HG03045 (cell line): ENCODE measurements around the gene RASSF9.

Experiments
- ATAC-seq: cut with Tn5 transposase; IDR thresholded peaks from one replicate; pipeline ENCODE4 v1.9.1; 2021; ENCODE audit warnings: mild to moderate bottlenecking, moderate library complexity; ENCODE audit not compliant: unreplicated experiment

Gene RASSF9

DNA sequence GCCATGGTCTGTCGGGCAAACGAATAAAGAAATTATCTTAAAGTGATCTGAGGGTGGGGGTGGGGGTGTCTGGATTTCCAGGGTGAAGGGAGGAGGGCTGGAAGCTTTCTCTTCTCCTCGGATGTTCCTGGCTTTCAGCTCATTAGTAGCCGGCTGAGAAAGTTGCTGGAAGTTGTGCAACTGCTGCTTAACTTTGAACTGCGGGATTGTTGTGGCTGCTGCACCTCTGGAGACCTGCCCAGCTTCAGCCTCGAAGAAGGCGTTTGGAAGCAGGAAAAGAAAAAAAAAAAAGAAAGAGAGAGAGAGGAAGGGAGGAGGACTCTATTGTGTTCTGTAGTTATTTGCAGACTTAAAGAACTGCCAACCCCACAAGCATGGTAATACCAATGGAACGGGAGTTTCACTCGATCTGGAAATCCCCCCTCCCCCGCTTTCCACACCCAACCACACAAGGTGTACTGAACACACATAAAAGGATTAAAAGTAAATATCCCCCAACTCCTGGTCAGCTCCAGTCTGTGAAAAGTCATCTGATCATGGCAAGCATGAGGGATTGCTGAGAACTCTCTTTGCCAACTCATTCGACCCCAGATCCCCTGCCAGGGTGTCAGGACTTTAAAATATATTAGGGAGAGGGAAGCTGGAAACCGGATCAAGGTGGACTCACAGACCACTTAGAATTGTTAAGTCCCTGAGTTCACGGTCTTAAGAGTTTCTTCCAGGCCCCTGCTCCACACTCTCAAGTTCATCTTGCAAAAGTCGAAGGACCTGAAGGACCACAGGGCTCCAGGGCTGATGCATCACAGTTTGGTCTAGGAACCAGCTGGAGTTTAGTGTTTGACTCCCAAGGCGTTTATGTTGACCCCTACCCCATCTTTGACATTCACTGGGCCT lies at the start of gene RASSF9:
TSS of gene RASSF9 (minus strand) at position 213 of the 894 bp plus-strand sequence. CDS start at position 5, 208 bp downstream.
- no peak for ATAC-seq

DNA sequence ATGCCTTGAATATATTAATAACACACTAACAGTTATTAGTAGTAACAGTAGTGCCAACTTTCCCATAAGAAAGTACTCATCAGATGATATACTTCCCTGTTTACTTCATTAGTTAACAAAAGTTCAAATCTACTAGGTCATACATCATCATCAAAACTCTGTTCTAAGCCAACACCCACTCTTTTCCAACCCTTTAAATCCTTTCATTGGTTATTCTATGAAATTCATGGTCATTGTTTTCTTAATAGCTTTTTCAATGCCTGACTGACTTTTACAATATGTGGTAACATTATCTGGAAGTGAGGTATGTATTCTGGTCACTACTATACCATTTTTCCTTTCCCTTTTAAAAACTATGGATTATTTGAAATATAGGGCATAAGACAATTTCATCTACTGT lies 47.6 kb upstream of the RASSF9 start:
- ATAC-seq = no peak

GRCh38 chr12:85877459-85877858 lies 41.2 kb upstream of the RASSF9 start:
- ATAC-seq = no peak

DNA sequence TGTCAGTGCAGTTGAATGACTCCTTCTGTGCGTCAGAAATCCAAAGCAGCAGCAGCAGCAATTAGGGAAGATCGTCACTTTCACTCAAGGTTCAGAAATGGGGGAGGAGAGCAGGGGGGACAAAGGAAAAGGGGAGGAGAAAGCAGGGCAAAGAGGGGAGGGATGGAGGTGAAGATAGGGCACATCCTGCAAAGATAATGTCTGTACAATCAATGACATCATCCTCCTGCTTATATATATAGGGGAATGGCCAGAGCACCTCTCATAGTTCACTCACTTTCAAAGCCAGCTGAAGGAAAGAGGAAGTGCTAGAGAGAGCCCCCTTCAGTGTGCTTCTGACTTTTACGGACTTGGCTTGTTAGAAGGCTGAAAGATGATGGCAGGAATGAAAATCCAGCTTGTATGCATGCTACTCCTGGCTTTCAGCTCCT lies 37.8 kb upstream of the RASSF9 start, which contains the start of gene NTS:
TSS of gene NTS (plus strand) at position 265 of the 431 bp plus-strand sequence. CDS start at position 374, 109 bp downstream.
- peak; percentile 62 for ATAC-seq

- ATAC-seq = peak; percentile 69
These were observed 36.4 kb upstream of the RASSF9 start for GRCh38 chr12:85872497-85873091.

DNA sequence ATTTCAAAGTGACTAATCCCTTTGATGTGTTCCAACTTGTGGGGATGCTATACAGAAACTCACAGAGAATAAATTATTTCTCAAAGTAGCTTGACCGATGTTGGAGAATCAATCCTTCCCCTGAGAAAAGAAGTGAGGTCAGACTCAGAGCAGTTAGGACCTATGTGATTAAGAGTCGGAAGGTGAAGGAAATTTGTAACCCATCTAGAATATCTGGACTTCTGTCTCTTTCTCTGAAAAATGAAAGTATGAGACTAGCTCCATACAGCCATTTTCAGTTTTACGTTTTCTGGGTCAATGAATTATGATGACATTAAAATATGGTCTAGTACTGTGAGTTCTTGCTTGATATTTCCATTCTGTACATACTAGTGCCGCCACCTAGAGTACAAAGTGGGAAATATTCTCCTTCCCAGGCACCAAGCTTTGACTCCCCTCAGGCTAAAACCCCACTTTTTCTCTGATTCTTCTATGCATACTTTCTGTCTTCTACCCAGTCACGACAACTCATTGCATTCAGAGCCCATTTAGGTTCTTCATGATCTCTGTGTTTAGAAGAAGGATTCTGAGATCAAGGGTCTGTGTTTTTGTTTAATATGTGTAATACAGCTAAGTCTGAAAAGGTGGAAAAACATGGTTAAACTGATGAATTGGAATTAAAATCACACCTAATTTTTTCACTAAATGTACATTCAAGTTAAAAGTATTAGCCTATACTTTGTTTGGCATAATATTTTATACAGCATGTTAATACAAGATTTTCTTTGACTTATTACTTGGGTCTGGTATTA lies 31.0 kb upstream of the RASSF9 start:
- peak; percentile 84 for ATAC-seq

DNA sequence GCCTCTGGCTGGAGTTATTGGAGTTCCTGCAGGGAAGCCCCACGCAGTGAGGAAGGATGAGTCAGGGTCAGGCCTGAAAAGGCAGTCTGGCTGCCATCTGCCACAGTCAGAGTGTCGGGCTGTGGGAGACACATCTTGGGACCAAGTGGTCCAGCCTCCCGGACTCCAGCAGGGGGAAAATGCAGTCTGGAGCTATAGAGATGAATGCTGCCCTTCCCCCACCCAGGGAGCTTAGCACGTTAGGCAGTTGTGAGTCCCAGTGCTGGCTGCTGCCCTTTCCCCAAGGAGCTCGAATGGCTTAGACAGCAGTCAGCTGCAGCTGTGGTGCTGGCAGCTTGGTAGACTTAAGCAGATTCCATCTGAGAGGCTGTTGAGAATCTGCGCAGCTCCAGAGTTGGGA lies 29.7 kb upstream of the RASSF9 start:
- ATAC-seq = no peak

- no peak for ATAC-seq
These were observed 20.8 kb upstream of the RASSF9 start for GRCh38 chr12:85856966-85857365.

DNA sequence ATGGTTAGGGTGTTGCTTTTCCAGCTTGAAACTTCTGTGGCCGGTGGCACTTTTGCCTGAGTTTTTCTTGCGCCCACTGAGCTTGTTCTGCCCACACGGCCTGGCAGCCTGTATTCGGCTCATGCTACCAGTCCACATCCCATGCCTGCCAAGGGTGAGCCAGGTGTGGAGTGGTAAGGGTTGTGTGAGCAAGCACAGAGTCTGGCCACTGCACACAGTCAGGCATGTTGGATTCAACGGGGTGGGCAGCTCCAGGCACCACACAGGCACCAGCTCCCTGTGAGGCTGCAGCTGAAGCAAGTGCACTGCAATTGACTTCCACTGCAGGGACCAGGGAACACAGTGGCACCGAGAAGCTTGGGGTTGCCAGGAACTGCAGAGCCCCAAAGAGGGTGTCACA lies 19.1 kb upstream of the RASSF9 start:
- no peak for ATAC-seq

- no peak for ATAC-seq
These were observed 13.1 kb upstream of the RASSF9 start for GRCh38 chr12:85849344-85849743.

DNA sequence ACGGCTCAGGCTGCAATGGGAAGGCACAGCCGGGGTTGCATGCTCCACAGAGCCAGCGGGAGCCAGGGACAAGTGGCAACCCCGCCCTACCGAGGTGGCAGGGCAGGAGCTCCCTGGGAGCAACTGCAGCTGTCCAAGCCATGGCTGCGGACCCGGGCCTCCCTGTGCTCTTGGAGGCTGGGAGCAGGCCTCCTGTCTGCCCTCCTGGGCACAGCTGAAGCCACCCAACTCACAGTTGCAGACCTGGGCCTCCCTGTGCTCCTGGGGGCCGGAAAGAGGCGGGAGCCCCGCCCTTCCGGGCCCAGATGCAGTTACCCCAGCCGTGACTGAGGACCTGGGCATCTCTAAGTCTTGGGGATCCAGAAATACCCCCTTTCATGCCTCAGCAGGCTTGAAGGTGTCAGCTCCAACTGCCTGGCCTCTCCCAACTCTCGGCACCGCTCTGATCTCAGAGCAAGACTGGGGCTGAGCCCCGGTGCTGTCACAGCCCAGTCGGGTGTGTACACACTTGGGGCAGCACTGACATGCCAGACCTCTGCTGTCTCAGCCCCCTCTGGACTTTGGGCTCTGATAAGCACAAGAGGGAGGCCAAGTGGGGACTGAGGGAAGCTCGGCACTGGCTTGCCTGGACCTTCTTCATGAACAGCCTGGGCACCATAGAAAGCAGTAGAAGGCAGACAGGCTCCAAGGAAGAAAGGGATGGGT lies 7.5 kb upstream of the RASSF9 start:
- ATAC-seq = no peak

DNA sequence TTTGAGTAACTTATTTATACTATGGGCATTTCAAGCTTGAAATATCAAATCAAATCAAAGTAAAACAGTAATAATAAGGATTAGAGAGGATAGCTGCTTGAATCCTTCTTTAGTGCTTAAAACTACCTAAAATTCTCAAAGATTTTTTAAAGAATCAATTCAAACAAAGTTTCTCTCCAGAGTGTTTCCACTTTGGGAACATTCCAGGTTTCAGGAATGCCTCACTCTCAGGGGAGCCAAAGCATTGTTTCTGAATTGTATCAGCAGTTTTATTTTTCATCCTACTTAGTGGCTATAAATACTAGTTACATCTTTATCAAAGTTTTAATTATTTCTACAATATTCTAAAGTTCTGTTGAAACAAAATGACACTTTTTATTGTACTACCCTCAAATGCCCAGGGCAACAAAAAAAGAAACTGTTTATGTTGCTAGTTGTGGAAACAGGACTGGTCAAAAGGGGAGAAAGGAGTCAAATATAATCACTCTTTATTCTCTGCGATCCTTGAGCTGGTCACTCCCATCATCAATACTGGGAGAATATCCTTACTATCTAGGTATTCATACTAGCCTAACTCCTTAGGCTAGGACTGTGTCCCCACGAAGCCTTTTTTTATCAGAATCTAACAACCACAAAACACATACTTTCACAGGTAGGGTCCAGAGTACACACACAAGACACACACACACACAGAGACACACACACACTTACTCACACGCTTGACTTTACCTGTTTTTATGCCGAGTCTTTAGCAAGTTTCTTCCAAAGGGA lies 598 bp downstream of the RASSF9 start:
- ATAC-seq = no peak

DNA sequence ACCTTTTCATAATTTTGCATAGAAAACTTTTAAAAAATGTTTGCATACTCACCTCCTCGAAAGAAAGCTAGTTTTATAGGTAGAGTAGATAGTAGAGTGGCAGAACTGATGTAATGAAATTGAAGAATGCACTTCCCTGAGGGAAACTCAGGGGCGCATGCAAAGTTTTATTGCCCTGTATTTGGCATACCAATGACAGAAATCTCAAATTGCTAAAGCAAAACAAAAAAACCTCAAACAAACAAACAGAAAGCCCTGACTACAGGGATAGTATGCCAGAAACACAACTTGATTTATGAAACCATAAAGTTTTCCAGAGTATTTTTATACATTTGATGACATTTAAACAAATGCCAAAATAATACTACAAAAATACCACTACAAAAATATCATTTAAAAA lies 1.8 kb downstream of the RASSF9 start:
- no peak for ATAC-seq

DNA sequence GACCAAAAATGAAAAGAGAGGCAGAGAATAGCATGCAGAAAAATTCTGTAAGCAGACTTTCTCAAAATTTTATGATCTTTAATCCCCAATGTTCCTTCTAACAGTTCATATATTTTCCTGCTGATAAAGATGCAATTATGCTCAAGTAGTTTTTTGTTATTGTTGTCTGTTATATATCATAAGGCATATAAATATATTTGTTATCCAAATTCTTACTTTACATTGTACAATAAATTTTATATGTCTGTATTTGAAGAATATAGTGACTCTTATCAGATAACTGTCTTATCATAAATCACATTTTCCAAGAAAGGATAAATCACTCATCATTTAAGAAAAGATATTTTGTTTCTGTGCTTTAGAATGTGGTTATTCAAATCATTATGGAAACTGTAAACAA lies 2.6 kb downstream of the RASSF9 start:
- ATAC-seq = no peak

DNA sequence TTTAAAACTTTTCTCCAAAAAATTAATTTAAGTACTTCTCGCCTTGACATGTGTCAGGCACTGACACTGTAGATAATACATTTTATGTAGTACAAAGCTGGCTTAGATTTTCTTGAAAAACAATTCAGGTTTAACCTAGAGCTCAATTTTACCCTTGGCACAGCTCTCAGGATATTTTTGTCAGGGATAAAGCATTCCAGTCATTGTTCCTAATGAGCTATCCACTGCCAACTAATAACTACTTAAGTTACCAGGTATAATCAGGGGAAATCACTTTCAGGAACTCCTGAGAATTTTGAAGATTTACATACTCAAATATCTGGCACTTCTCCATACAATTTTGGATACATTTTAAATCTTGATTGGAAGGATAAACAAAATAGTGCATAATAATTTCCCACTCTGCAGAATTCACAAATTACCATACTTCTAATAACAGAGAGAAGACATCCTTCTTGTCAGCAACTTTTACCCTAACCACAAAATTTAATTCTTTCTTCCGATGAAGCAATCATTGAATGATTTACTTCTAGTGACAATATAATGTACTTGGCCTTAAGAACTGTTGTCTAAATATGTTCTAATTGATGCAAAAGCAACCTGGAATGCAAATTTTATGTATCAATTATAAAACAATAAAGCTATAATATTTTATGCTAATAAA lies 4.8 kb downstream of the RASSF9 start:
- no peak for ATAC-seq

GRCh38 chr12:85829391-85829790 lies 6.8 kb downstream of the RASSF9 start:
- ATAC-seq = no peak

GRCh38 chr12:85828576-85828975 lies 7.6 kb downstream of the RASSF9 start:
- ATAC-seq = no peak

DNA sequence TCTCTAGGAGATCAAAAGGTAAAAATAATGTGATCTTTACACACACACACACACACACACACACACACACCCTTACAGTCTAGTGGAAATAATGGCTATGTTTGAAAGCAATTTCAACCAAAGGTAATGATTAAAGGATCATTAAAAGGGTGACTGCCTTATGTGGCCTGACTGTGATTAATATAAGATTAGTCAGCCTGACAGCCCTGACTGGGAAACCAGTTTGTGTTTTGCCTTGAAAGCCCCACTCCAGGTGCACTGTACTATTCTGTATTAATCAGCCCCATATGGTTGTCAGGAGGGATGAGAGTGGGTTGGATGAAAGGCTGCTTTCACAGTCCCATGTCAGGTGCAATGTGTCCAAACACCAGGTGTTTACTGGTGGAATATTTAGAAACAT lies 10.5 kb downstream of the RASSF9 start:
- no peak for ATAC-seq

GRCh38 chr12:85823436-85824180 lies 12.6 kb downstream of the RASSF9 start:
- no peak for ATAC-seq
